Left hindlimb (tissue), 1 donor: Measurements from ENCODE around the gene FXYD1.
"Not testable (repeated sequence)": the region's sequence is repeated elsewhere in the genome, so short reads cannot be mapped to it uniquely, and the experiment has no call there.

Experiments
- DNase-seq: peaks from one replicate; pipeline ENCODE4 v3.0.0-alpha.2; 2018

The FXYD1 gene

GRCh38 chr19:35138305-35138892 lies at the start of gene FXYD1:
Gene FXYD1, plus strand, starts transcription at chr19:35138824. Its CDS starts 1,256 bp downstream, at chr19:35140080.
- DNase-seq: peak; percentile 91

GRCh38 chr19:35089554-35089953 lies 49.1 kb upstream of the FXYD1 start:
- no peak for DNase-seq

- no peak for DNase-seq
Measured at GRCh38 chr19:35090160-35090505, 48.5 kb upstream of the FXYD1 start.

GRCh38 chr19:35090506-35091214 lies 48.0 kb upstream of the FXYD1 start:
- DNase-seq: peak; percentile 60

- DNase-seq: no peak
Measured at GRCh38 chr19:35093430-35093829, 45.2 kb upstream of the FXYD1 start.

- DNase-seq: no peak
Measured at GRCh38 chr19:35093941-35094647, 44.5 kb upstream of the FXYD1 start.

- DNase-seq: no peak
Measured at GRCh38 chr19:35094656-35095055, 44.0 kb upstream of the FXYD1 start.

- no peak for DNase-seq
Measured at GRCh38 chr19:35095667-35096368, 42.8 kb upstream of the FXYD1 start.

- no peak for DNase-seq
Measured at GRCh38 chr19:35098413-35099049, 40.1 kb upstream of the FXYD1 start.

- no peak for DNase-seq
Measured at GRCh38 chr19:35099155-35099896, 39.3 kb upstream of the FXYD1 start.

- DNase-seq: no peak
Measured at GRCh38 chr19:35099897-35100275, 38.7 kb upstream of the FXYD1 start.

- no peak for DNase-seq
Measured at GRCh38 chr19:35100588-35101533, 37.8 kb upstream of the FXYD1 start.

- DNase-seq: not testable (repeated sequence)
Measured at GRCh38 chr19:35101949-35102348, 36.7 kb upstream of the FXYD1 start.

- DNase-seq: not testable (repeated sequence)
Measured at GRCh38 chr19:35103614-35104013, 35.0 kb upstream of the FXYD1 start.

- DNase-seq: no peak
Measured at GRCh38 chr19:35104361-35104760, 34.3 kb upstream of the FXYD1 start.

- no peak for DNase-seq
Measured at GRCh38 chr19:35105047-35105410, 33.6 kb upstream of the FXYD1 start.

- DNase-seq: no peak
Measured at GRCh38 chr19:35105411-35106290, 33.0 kb upstream of the FXYD1 start.

- no peak for DNase-seq
Measured at GRCh38 chr19:35106291-35106583, 32.4 kb upstream of the FXYD1 start.

- no peak for DNase-seq
Measured at GRCh38 chr19:35106898-35107541, 31.6 kb upstream of the FXYD1 start.

GRCh38 chr19:35107545-35107944 lies 31.1 kb upstream of the FXYD1 start:
- DNase-seq: no peak
